GM12878 (cell line): ENCODE data around the gene SWT1. TPM values are rescaled to one million over a fixed set of nuclear protein-coding genes. Genes with fewer than 3 reads are reported as not detected.

Source experiments
- ATAC-seq: fragments of 200-7000 bp; cut with Tn5 transposase; 3 replicates; pipeline ENCODE4 v1.9.1; 2020; ENCODE audit warnings: mild to moderate bottlenecking, moderate library complexity
- BruUV-seq: library from RNA; stranded (reverse); fragments of 400-500 nt; replicated peaks from 2 replicates; lab custom pipeline; 2021; lab: Mats Ljungman, UMichigan
- CTCF ChIA-PET: fragments of 300-600 bp; sonication (Branson Sonifier 250); formaldehyde crosslinking; extraction: SDS; loops from one replicate; lab custom pipeline; 2021; ENCODE audit warnings: inconsistent platforms; lab: Yijun Ruan, JAX
- POLR2A ChIA-PET: fragments of 350-600 bp; formaldehyde crosslinking; extraction: SDS; loops from one replicate; lab custom pipeline; 2021; ENCODE audit warnings: inconsistent platforms; lab: Charles Lee
- RAD21 ChIA-PET: fragments of 300-600 bp; sonication (Branson Sonifier 250); formaldehyde crosslinking; loops from one replicate; lab custom pipeline; 2023; ENCODE audit warnings: antibody characterized with exemption; ENCODE audit not compliant: unreplicated experiment; lab: Charles Lee
- SMC1A ChIA-PET: fragments of 300-600 bp; sonication (Branson Sonifier 250); formaldehyde crosslinking; loops from one replicate; lab custom pipeline; 2023; ENCODE audit not compliant: unreplicated experiment, uncharacterized antibody; lab: Charles Lee
- DNase-seq: peaks from one replicate; pipeline ENCODE4 v3.0.0-alpha.2; 2011; ENCODE audit warnings: low read depth, low spot score
- FAIRE-seq: peaks from 3 replicates; lab custom pipeline; 2011; peaks lifted over from hg19 to GRCh38; lab: Jason Lieb, UNC
- H2AFZ ChIP-seq: 2 replicates; pipeline ENCODE4 v1.6.0; 2011; ENCODE audit warnings: low read depth, low read length, control low read depth; ENCODE audit not compliant: control insufficient read depth
- H3K27ac ChIP-seq: 2 replicates; pipeline ENCODE4 v1.5.1; 2011; ENCODE audit warnings: control low read depth; ENCODE audit not compliant: control insufficient read depth, insufficient read depth
- H3K27me3 ChIP-seq, 2 experiments: replicated peaks in 1 of 2; 2 replicates each; pipeline versions ENCODE4 v1.6.0 to v1.6.1; 2011; ENCODE audit warnings: low read length in 1 of 2; ENCODE audit not compliant: control insufficient read depth in 2 of 2, insufficient read depth in 2 of 2
- H3K36me3 ChIP-seq, 2 experiments: 2 replicates each; pipeline ENCODE4 v1.5.1; 2011; ENCODE audit warnings: low read length in 1 of 2; ENCODE audit not compliant: control insufficient read depth in 2 of 2, insufficient read depth in 2 of 2
- H3K4me1 ChIP-seq: 2 replicates; pipeline ENCODE4 v1.6.1; 2011; ENCODE audit warnings: mild to moderate bottlenecking, low read length, moderate library complexity, mixed read lengths; ENCODE audit not compliant: control insufficient read depth, insufficient read depth
- H3K4me2 ChIP-seq: 2 replicates; pipeline ENCODE4 v1.6.0; 2011; ENCODE audit warnings: control low read depth; ENCODE audit not compliant: control insufficient read depth, insufficient read depth
- H3K4me3 ChIP-seq: fragments of 200-600 bp; sonication (generic); 2 replicates; pipeline ENCODE4 v1.5.1; 2016
- H3K79me2 ChIP-seq: 2 replicates; pipeline ENCODE4 v1.6.0; 2011; ENCODE audit warnings: low read length; ENCODE audit not compliant: control insufficient read depth, insufficient read depth
- H3K9ac ChIP-seq: 2 replicates; pipeline ENCODE4 v1.8.0; 2011; ENCODE audit warnings: low read length, control low read depth, mixed read lengths; ENCODE audit not compliant: control insufficient read depth, insufficient read depth
- H3K9me3 ChIP-seq: replicated peaks from 3 replicates; pipeline ENCODE4 v1.5.1; 2011; ENCODE audit warnings: mild to moderate bottlenecking, low read length; ENCODE audit not compliant: control insufficient read depth, insufficient read depth
- H4K20me1 ChIP-seq: 2 replicates; pipeline ENCODE4 v1.6.0; 2011; ENCODE audit not compliant: control insufficient read depth, insufficient read depth
- CBX3 ChIP-seq: fragments of 200-600 bp; sonication (generic); IDR thresholded peaks from 2 replicates; pipeline ENCODE4 v1.6.1; 2016; ENCODE audit warnings: low read depth, borderline replicate concordance
- CHD2 ChIP-seq: IDR thresholded peaks from 2 replicates; pipeline ENCODE4 v1.6.1; 2011; ENCODE audit warnings: low read depth, low read length, improper control_type of control experiment, borderline replicate concordance
- DPF2 ChIP-seq: fragments of 450-650 bp; IDR thresholded peaks from 2 replicates; pipeline ENCODE4 v1.6.1; 2017; ENCODE audit warnings: mild to moderate bottlenecking
- ESRRA ChIP-seq: IDR thresholded peaks from 2 replicates; pipeline ENCODE4 v1.6.1; 2012; ENCODE audit warnings: mild to moderate bottlenecking, low read length, improper control_type of control experiment
- IRF4 ChIP-seq: IDR thresholded peaks from 2 replicates; pipeline ENCODE4 v1.6.1; 2011; ENCODE audit warnings: low read depth, low read length
- JUND ChIP-seq: IDR thresholded peaks from 2 replicates; pipeline ENCODE4 v1.6.1; 2012; ENCODE audit warnings: low read depth, mild to moderate bottlenecking, low read length, improper control_type of control experiment, moderate library complexity
- MEF2B ChIP-seq: fragments of 450-650 bp; IDR thresholded peaks from 2 replicates; pipeline ENCODE4 v1.6.1; 2018; ENCODE audit warnings: mild to moderate bottlenecking, moderate library complexity; ENCODE audit not compliant: partially characterized antibody, poor library complexity, severe bottlenecking
- MXI1 ChIP-seq: fragments of 150-350 bp; IDR thresholded peaks from 2 replicates; pipeline ENCODE4 v1.6.1; 2011; ENCODE audit warnings: low read depth, mild to moderate bottlenecking, inconsistent platforms, low read length, improper control_type of control experiment
- NR2F1 ChIP-seq: fragments of 450-650 bp; conservative IDR thresholded peaks from 2 replicates; pipeline ENCODE4 v1.6.1; 2017; ENCODE audit warnings: mild to moderate bottlenecking
- POLR2A ChIP-seq: IDR thresholded peaks from 2 replicates; pipeline ENCODE4 v1.6.1; 2011; ENCODE audit warnings: low read depth, mild to moderate bottlenecking, low read length
- POLR2AphosphoS2 ChIP-seq: IDR thresholded peaks from 2 replicates; pipeline ENCODE4 v1.6.1; 2011; ENCODE audit warnings: low read depth, mild to moderate bottlenecking, low read length, improper control_type of control experiment, moderate library complexity
- SIX5 ChIP-seq: IDR thresholded peaks from 2 replicates; pipeline ENCODE4 v1.6.1; 2011; ENCODE audit warnings: mild to moderate bottlenecking, low read depth, low read length, moderate library complexity; ENCODE audit not compliant: severe bottlenecking
- SREBF2 ChIP-seq: IDR thresholded peaks from 2 replicates; pipeline ENCODE4 v1.6.1; 2012; ENCODE audit warnings: mild to moderate bottlenecking, low read length
- TCF7 ChIP-seq: IDR thresholded peaks from 2 replicates; pipeline ENCODE4 v1.6.1; 2014; ENCODE audit warnings: antibody characterized with exemption, borderline replicate concordance
- WRNIP1 ChIP-seq: IDR thresholded peaks from 2 replicates; pipeline ENCODE4 v1.6.1; 2011; ENCODE audit warnings: low read depth, low read length, improper control_type of control experiment, borderline replicate concordance
- WGBS: methylation state at CpG from one replicate; pipeline ENCODE4 v1.1.6; 2016; ENCODE audit warnings: low lambda C conversion rate; ENCODE audit not compliant: insufficient replicate concordance, insufficient coverage; ENCODE audit errors: missing lambda C conversion rate; 5-methylcytosine and 5-hydroxymethylcytosine counted together
- in situ Hi-C: fragments of 300-500 bp; cut with MboI; formaldehyde crosslinking; loops from 9 replicates; pipeline ENCODE4 v1.14.3; 2018; ENCODE audit warnings: mixed read lengths
- intact Hi-C: fragments of 100-400 bp; cut with micrococcal nuclease; formaldehyde crosslinking; loops from one replicate; pipeline ENCODE4 v1.14.2; 2022; ENCODE audit not compliant: unreplicated experiment
- polyA plus RNA-seq, 11 experiments: library from polyadenylated mRNA; depleted of rRNA in 4 of 11; unstranded in 6 of 11; stranded (reverse) in 5 of 11; fragments of >200 nt; fragmentation: Nextera tagmentation in 4 of 11; fragmentation: Illumina TruSeq in 1 of 11; extraction: Ambion mirVana in 4 of 11; extraction: Trizol in 1 of 11; gene quantifications; 1 replicate in 1 of 11; 2 replicates in 10 of 11; pipeline versions ENCODE4 v1.2.1 to v1.2.3, GENCODE V29; 2011 to 2016; ENCODE audit warnings: inconsistent platforms in 2 of 11, missing spikeins in 2 of 11, low read depth in 1 of 11
- total RNA-seq, 4 experiments: library from RNA; depleted of rRNA in 3 of 4; stranded (reverse); fragments of >200 nt in 3 of 4; fragmentation: Illumina TruSeq in 1 of 4; extraction: Trizol in 1 of 4; gene quantifications; 2 replicates each; pipeline versions ENCODE4 v1.2.1 to v1.2.3, GENCODE V29; 2013 to 2021
- TF ChIP-seq, protein P1 (sequence below): IDR thresholded peaks from 2 replicates; pipeline ENCODE4 v1.6.1; 2011; ENCODE audit warnings: mild to moderate bottlenecking, low read depth, low read length, moderate library complexity; ENCODE audit not compliant: insufficient replicate concordance
- TF ChIP-seq, protein P2 (sequence below): fragments of 450-650 bp; formaldehyde crosslinking; IDR thresholded peaks from 2 replicates; pipeline ENCODE4 v1.4.0; 2022; ENCODE audit warnings: mild to moderate bottlenecking, moderate library complexity
- TF ChIP-seq, protein P3 (sequence below): IDR thresholded peaks from 2 replicates; pipeline ENCODE4 v1.6.1; 2012; ENCODE audit warnings: mild to moderate bottlenecking, low read depth, low read length

Gene SWT1
- total and polyA plus RNA-seq, 10 of the 15 experiments (the other 5 are each of a cell fraction or from before 2014, with no cell fraction given): 1.0 to 4.2 (median 2.6) TPM

DNA sequence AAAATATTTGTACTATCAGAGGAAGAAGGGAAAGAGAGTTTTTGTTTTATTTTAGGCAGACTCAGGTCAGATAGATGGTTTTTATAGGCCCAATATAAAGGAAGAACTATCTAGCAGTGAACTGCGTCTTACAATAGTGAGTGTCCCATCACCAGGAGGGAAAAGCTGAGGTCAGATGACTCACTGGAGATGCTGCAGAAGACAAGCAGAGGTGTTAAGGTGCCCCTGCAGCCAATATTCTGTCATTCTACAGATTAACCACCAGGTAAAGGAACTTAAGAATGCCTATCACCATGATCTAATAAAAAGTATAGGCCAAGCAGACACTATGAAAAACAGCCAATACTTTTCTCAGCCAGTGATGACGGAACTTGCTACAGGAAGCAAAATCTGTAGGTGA lies 130.5 kb downstream of the SWT1 start:
- no TSS peak for BruUV-seq
- Histone ChIP-seq H3K4me2 (no peak overlapping the region), H3K36me3 (no peaks in the 10 kb centered on the region), H3K9me3 (no peaks in the 10 kb centered on the region), H4K20me1 (no peaks in the 10 kb centered on the region), H3K79me2 (no peaks in the 10 kb centered on the region), H2AFZ (no peak overlapping the region), H3K4me3 (no peak overlapping the region), H3K27me3 (no peaks in the 10 kb centered on the region), H3K9ac (no peak overlapping the region), H3K27ac (no peak overlapping the region), H3K4me1 (no peaks in the 10 kb centered on the region)
- ATAC-seq: no peak
- no peak for DNase-seq
- ChIA-PET CTCF (interaction anchor here (1.0 to 1.1 kb wide), 2 partner anchors 9 to 10 kb away, joined by 3 read pairs; no protein-coding TSS in a partner anchor), POLR2A (no interaction called here), SMC1A (interaction anchor here (1.6 kb wide), 1 partner anchor 14 kb away, joined by 5 read pairs; no protein-coding TSS in a partner anchor), RAD21 (no interaction called here)
- WGBS: 95% methylated on average over 2 of the region's 2 CpGs
- in situ Hi-C loops (no loop called here), intact Hi-C loops (no loop called here)
- TF ChIP-seq IRF4 (no peak), WRNIP1 (no peak), MEF2B (no peak), CHD2 (no peak), MXI1 (no peak), SREBF2 (no peak), DPF2 (no peak), NR2F1 (no peak), CBX3 (no peak), POLR2AphosphoS2 (no peak), TCF7 (no peak), SIX5 (no peak), POLR2A (no peak), ESRRA (no peak), JUND (no peak)
- TF ChIP-seq, protein P1, sequence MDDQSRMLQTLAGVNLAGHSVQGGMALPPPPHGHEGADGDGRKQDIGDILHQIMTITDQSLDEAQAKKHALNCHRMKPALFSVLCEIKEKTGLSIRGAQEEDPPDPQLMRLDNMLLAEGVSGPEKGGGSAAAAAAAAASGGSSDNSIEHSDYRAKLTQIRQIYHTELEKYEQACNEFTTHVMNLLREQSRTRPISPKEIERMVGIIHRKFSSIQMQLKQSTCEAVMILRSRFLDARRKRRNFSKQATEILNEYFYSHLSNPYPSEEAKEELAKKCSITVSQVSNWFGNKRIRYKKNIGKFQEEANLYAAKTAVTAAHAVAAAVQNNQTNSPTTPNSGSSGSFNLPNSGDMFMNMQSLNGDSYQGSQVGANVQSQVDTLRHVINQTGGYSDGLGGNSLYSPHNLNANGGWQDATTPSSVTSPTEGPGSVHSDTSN: no peak
- TF ChIP-seq, protein P2, sequence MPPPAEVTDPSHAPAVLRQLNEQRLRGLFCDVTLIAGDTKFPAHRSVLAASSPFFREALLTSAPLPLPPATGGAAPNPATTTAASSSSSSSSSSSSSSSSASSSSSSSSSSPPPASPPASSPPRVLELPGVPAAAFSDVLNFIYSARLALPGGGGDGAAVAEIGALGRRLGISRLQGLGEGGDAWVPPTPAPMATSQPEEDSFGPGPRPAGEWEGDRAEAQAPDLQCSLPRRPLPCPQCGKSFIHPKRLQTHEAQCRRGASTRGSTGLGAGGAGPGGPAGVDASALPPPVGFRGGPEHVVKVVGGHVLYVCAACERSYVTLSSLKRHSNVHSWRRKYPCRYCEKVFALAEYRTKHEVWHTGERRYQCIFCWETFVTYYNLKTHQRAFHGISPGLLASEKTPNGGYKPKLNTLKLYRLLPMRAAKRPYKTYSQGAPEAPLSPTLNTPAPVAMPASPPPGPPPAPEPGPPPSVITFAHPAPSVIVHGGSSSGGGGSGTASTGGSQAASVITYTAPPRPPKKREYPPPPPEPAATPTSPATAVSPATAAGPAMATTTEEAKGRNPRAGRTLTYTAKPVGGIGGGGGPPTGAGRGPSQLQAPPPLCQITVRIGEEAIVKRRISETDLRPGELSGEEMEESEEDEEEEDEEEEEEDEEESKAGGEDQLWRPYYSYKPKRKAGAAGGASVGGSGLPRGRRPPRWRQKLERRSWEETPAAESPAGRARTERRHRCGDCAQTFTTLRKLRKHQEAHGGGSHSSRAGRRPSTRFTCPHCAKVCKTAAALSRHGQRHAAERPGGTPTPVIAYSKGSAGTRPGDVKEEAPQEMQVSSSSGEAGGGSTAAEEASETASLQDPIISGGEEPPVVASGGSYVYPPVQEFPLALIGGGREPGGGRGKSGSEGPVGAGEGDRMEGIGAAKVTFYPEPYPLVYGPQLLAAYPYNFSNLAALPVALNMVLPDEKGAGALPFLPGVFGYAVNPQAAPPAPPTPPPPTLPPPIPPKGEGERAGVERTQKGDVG: no peak
- TF ChIP-seq, protein P3, sequence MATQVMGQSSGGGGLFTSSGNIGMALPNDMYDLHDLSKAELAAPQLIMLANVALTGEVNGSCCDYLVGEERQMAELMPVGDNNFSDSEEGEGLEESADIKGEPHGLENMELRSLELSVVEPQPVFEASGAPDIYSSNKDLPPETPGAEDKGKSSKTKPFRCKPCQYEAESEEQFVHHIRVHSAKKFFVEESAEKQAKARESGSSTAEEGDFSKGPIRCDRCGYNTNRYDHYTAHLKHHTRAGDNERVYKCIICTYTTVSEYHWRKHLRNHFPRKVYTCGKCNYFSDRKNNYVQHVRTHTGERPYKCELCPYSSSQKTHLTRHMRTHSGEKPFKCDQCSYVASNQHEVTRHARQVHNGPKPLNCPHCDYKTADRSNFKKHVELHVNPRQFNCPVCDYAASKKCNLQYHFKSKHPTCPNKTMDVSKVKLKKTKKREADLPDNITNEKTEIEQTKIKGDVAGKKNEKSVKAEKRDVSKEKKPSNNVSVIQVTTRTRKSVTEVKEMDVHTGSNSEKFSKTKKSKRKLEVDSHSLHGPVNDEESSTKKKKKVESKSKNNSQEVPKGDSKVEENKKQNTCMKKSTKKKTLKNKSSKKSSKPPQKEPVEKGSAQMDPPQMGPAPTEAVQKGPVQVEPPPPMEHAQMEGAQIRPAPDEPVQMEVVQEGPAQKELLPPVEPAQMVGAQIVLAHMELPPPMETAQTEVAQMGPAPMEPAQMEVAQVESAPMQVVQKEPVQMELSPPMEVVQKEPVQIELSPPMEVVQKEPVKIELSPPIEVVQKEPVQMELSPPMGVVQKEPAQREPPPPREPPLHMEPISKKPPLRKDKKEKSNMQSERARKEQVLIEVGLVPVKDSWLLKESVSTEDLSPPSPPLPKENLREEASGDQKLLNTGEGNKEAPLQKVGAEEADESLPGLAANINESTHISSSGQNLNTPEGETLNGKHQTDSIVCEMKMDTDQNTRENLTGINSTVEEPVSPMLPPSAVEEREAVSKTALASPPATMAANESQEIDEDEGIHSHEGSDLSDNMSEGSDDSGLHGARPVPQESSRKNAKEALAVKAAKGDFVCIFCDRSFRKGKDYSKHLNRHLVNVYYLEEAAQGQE: no peak
- no peak for FAIRE-seq
